Urothelium cell line (cell line): ENCODE data around the gene E2F7.
A peak's percentile ranks its signal among the peaks of the same experiment; 100 is the strongest.

Source experiments
- DNase-seq: peaks from one replicate; pipeline ENCODE4 v3.0.0; 2011; ENCODE audit warnings: low spot score, mixed read lengths
- FAIRE-seq: peaks from 2 replicates; lab custom pipeline; 2011; peaks lifted over from hg19 to GRCh38; lab: Jason Lieb, UNC

E2F7 gene

GRCh38 chr12:77070382-77070781 is 5.0 kb upstream of the E2F7 start:
- DNase-seq, result no peak
- FAIRE-seq, result no peak

DNA sequence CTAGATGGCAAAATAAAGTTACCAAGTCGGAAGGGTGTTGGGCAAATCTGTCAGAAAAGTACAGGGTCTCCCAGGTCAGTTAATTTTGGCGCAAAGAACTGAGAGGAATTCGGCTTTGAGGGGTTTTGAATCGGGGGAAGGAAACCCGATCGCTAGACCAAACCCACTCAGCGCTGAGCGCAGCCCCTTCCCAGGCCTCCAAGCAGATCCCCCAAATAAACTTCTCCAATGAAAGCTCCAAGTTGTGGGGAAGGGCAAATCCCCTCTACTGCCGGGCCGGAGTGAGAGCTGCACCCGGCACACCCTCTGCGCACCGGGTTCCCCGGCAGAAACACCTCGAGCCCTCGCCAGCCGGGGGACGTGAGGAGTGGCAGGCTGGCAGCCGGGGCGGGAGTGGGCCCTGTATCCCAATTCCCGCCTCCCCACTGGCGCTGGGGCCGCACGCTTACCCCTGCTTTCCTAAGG is 441 bp downstream of the E2F7 start:
- FAIRE-seq (no peak), DNase-seq (no peak)

- peak; percentile 55 for DNase-seq
- FAIRE-seq, result no peak
These were observed 2.4 kb downstream of the E2F7 start for GRCh38 chr12:77062846-77063461.

GRCh38 chr12:77062396-77062795 is 3.0 kb downstream of the E2F7 start:
- DNase-seq, result no peak
- no peak for FAIRE-seq

DNA sequence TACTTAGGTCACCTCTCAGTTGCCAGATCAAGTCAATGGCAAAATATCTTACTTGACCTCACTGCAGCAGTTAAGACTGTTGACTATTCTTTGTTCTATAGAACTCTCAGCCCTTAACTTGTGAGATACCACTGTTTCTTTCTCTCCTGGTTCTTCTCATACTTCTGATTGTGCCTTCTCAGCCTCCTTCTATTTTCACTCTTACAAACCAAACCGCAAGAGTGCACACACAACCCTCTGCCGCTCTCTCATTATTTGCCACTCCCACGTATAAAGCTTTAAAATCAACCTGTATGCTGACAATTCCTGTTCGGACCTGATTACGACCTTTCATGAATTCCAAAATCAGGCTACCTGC is 4.5 kb downstream of the E2F7 start:
- DNase-seq, result no peak
- no peak for FAIRE-seq

DNA sequence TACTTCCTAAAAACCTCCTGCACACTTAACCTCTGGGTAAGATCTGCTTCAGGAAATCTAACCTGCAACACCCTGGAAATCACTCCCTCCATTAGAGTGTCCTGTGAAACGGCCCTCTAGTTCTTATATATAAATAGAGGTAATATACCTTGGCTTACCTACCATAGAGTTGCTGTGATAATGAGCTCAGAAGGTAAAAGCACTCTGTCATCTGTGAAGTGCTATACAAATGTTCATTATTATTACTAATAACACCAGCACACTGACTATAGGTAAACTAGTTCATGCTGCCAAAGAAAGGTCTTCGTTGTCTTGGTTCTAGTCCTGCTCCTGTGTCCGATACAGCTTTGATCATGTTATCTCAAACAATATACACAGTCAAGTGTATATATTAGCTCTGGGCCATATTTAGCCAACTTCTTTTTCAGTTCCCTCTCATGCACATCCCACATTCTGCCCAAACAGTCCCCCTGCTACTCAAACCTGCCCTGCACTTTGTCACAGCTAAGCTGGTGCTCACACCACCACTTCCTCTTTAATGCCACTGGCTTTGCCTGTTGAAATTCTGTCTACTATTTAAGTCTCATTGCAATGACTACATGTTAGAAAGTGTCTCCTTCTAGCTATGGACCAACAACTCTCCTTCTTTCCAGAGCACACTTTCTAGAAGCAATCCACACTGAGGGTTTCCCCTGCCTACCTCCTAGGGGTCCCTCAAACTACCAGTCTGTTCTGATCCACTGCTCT is 5.1 kb downstream of the E2F7 start:
- DNase-seq (no peak), FAIRE-seq (no peak)

DNA sequence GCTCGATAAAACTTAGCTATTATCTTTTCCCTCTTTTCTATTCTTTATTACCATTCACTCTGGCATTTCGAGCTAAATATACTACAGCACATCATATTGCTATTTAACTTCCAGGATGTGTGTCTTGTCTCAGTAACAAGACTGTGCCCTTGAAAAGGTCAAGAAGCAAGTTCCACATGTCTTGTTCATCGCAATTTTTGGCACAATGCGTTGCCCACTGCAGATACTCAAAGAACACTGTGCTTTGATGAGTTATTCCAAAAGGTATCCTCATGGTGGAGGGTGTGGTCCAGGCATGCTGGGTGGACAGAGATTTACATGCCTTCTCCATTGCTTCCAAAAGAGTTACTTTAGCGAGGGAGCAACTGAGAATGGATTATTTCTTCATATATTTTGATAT is 6.6 kb downstream of the E2F7 start:
- FAIRE-seq (no peak), DNase-seq (no peak)

DNA sequence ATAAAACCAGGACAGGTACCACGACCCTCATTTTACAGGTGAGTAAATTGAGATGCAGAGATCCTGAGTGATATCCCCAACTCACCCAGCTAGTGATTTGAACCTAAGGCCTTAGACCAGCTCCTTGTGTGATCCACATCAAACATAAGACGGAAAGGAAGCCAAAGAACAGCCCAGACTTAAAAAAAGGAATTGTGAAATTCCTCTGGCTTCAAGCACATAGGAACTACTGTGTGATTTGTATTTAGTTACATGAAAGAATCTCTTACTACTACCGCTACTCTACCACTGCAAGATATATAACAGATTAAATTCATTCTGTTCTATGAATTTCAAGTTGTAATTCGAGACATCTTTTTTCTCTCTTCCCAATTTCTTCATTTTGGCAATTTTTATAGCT is 10.5 kb downstream of the E2F7 start:
- FAIRE-seq (no peak), DNase-seq (no peak)

DNA sequence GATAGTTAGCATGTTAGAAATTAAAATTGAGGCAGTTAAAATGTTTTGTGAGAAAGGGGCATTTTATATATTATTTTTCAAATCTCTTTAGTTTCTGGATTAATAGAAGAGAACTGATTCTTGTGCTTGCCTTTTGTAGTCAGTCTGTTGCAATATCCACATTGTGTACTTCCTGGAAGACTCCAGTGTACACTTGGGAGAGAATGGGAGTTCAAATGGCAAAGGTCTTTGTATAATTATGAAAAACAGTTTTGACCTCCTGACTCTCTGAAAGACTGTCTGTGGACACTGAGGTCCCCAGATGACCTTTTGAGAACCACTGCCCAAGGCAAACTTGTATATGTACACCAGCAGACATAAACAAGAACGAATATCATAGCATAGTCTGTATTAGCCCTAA is 12.1 kb downstream of the E2F7 start:
- FAIRE-seq (no peak), DNase-seq (no peak)

DNA sequence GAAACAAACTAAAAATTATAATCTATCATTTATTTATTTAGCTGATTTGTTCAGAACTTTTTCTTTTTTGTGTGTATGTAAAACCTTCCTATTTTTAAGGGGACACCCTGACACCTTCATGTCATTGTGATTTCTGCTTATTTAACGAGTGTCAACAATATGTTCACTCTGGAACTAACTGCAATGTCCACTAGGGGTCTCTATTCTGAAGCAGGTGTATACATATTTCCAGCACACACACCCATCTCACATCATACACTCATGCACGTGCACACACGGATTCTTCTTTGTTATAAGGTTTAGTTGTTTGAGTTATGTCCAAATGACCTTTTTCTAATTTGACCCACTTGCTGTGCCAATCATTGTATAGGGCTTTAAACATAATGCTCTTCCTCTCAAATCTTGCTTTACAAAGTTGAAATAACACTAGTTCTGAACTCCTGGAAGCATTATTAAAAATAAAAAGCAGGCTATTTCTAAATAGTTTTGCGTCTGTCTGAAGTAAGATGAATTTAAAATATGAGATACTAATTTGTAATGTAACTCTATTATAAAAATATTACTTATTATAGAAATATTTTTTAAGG is 15.5 kb downstream of the E2F7 start:
- FAIRE-seq (no peak), DNase-seq (peak; percentile 33)

DNA sequence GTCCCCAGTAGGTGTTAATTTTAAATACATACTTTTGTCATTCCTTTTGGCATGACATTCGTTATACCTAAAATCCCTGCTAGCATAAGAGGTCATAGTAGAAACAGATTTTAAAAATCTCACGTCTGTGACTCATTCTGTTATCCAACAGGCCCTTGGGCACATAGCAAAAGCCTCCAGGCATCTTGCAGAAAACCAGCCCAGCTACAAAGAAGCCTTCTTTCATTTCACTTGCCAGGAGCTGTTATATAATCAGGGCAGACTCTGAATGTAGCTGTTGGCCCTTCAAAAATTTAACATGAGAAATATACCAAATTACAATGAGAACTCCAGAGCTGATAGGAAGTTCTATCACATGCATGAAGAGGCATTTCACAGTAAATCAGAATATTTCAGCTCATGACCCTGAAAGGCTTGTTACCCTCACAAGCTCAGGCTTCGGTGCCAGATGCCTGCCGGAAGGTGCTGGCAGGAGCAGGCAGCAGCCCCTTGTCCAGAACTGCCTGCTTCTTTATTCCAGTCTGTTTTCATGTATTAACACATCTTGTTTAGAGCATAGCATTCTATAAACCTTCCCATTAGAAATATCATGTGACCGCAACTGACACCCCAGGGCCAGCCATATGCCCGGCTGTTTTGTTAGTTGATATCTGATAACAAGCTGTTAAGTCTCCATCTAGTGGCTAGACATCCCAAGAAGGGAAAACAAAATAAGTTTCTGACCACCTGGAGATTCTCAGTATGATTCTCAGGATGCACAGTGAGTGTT is 17.8 kb downstream of the E2F7 start:
- FAIRE-seq (no peak), DNase-seq (no peak)

- DNase-seq, result no peak
- no peak for FAIRE-seq
These were observed 18.9 kb downstream of the E2F7 start for GRCh38 chr12:77046468-77046867.

DNA sequence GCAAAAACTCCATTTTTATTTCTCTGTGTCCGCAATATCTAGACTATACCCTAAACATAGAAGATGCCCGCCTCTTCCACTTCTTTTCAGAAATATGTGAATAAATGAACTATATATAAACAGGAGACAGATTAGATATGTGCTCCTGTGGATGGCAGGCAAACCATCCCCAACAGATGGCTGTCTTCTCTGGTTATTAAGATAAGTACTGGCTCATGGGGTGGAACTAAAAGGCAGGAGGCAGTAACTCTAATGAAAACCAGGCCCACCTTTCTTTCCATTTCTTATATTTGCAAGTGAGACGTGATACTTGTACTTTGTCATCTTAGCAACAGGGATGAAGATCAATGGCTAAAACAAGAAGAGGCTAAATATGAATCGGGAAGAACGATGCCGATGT is 20.2 kb downstream of the E2F7 start:
- FAIRE-seq (no peak), DNase-seq (no peak)

GRCh38 chr12:77044721-77045120 is 20.6 kb downstream of the E2F7 start:
- no peak for FAIRE-seq
- DNase-seq, result no peak

- DNase-seq, result no peak
- FAIRE-seq, result no peak
These were observed 22.5 kb downstream of the E2F7 start for GRCh38 chr12:77042833-77043232.

GRCh38 chr12:77040231-77040630 is 25.1 kb downstream of the E2F7 start:
- FAIRE-seq (no peak), DNase-seq (no peak)

DNA sequence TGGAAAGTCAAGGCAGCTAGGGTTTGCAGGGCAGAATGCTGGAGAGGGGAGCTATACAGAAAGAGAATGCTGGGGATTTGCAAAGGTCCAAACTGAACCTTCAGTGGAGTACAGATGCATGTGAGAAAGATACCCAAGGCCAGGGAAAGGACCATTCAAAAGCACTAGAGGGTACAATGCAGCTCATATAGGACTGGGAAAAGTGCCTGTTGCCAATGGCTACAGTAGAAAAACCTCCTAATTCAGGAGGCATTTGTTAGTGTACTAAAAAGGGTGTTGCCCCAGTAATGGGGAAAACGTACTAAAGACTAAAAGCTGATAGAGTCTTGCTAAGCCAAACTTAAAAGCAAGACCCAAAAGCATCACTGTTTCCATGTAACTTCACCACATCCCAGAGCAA is 30.1 kb downstream of the E2F7 start:
- FAIRE-seq (no peak), DNase-seq (no peak)

DNA sequence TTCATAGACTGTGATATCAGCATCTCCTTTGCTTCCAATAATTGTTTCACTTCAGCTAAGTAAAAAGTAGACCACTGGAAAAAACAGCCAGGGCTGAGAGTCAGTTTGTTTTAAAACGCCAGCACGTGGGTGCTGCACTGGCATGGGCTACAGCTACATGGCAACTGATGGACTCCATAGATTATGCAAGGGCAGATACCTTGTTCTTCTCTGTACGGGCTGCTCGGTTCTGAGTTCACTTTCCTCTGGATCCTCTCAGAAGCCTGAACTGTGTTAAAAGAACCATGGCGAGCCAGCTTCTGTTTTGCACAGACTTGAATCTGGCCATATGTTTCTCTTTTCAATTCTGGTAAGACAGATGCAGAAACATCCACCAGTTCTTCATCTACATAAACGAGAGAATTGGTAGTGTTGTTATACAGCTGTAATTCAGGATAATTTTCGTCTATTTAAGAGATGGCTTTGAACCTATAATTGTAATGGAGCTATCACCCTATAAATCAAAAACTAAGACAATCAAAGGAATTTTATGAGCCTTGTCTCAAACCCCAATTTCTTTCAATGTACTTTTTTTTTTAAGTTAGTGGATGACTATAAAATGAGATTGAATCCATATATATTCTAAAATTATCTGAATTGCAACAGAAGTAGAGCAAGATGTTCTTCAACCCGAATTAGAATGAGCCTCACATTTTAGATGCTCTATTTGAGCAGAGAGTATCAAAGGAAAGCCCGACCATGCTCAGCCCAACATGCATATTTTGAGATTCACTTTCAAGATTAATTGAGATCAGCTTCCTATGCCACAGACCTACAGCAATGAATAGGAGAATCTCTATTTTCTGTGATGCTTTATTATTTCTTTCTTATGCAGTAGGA is 31.5 kb downstream of the E2F7 start:
- FAIRE-seq, result no peak
- no peak for DNase-seq

- no peak for DNase-seq
- FAIRE-seq, result no peak
These were observed 33.0 kb downstream of the E2F7 start for GRCh38 chr12:77032406-77032805.

DNA sequence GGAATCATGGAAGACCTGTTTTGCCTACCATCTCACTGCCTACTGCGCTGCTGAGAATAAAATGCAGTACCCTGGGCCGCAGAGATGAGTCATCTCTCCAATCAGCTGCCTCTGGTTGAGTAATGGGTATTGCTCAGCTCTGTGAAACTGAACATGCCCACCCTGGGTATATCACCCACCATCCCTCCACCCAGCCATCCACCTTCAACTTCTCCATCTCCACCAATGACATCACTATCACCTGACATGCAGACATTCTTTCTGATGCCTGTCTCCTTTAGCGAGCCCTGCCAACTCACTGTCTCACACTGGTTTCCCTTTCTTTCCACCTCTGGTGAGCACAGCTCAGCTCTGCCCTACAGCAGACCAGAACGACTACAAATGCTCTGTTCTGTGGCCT is 33.6 kb downstream of the E2F7 start:
- DNase-seq (peak; percentile 4), FAIRE-seq (no peak)
